D721Med (cell line): ENCODE measurements around the gene MTERF4.

Experiments
- DNase-seq: peaks from one replicate; pipeline ENCODE4 v3.0.0; 2011; ENCODE audit warnings: low spot score; ENCODE audit not compliant: insufficient read length
- FAIRE-seq: peaks from 2 replicates; lab custom pipeline; 2011; peaks lifted over from hg19 to GRCh38; lab: Jason Lieb, UNC
- TF ChIP-seq, protein P1 (sequence below): IDR thresholded peaks from 2 replicates; pipeline ENCODE4 v1.5.1; 2012; ENCODE audit warnings: mild to moderate bottlenecking, control low read depth; ENCODE audit not compliant: insufficient read depth; ENCODE audit errors: missing control alignments

The MTERF4 gene

DNA sequence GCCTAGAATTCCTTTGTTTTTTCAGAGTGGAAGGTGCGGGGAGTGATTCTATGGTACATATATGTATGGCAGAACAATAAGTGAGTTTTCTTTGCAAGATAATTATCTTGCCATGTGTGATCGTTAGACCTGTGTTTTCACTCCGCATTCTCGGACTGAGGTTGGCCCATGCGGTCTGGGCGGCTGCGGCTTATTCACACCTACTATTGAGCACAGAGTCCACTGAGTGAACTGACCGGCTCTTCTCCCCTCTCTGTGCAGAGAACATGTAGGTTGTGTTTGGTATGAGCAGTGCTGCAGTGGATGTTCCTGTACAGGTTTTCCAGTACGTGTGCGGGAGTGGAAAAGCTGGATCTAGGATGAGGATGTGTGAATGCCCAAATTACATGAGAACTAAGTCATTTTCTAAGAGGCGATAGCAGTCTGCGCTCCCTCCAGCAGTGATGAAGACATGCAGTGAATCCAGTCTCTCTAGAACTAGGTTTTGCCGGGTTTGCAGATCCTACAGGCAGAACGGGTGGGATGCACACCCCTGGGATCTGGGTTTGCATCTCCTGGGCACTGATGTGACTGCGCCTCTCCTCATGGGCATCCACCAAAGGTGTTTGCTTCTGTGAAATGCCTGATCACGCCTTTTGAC, 27.1 kb downstream of the MTERF4 start:
- TF ChIP-seq, protein P1, sequence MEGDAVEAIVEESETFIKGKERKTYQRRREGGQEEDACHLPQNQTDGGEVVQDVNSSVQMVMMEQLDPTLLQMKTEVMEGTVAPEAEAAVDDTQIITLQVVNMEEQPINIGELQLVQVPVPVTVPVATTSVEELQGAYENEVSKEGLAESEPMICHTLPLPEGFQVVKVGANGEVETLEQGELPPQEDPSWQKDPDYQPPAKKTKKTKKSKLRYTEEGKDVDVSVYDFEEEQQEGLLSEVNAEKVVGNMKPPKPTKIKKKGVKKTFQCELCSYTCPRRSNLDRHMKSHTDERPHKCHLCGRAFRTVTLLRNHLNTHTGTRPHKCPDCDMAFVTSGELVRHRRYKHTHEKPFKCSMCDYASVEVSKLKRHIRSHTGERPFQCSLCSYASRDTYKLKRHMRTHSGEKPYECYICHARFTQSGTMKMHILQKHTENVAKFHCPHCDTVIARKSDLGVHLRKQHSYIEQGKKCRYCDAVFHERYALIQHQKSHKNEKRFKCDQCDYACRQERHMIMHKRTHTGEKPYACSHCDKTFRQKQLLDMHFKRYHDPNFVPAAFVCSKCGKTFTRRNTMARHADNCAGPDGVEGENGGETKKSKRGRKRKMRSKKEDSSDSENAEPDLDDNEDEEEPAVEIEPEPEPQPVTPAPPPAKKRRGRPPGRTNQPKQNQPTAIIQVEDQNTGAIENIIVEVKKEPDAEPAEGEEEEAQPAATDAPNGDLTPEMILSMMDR = no peak
- FAIRE-seq = no peak
- no peak for DNase-seq

DNA sequence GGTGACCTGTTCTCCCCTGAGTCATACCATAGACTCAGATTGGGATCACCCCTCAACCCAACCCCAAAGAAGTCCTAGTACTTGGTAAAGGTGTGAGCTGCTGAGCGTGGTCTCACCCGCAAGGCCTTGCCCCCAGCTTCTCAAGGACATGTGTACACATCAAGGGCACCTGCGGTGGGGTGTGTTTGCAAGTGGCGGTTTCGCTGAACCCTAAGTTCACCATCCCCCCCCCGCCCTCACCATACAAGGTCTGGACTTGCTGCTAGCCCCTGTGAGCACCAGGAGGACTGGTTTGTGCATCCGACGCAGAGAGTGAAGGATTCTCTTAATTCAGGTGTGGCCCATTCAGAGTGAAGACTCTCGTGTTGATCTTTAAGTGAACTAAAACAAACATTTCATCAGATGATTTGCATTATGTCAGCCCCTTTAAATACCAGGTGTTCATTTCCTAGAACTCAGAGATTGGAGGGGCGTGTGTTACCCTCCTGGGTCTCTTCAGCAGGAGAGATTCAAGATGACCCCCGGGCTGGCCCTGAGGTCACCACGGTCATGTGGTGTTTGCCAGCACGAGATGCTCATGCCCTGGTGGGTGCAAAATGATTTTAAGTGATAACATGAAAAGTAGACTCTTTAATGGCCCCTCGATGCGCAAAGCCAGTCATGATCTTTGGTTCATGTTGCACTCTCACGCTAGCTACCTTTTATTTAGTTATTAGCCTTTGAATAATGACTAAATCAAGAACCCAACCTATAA, 27.8 kb downstream of the MTERF4 start:
- TF ChIP-seq, protein P1 = no peak
- FAIRE-seq (no peak), DNase-seq (no peak)

DNA sequence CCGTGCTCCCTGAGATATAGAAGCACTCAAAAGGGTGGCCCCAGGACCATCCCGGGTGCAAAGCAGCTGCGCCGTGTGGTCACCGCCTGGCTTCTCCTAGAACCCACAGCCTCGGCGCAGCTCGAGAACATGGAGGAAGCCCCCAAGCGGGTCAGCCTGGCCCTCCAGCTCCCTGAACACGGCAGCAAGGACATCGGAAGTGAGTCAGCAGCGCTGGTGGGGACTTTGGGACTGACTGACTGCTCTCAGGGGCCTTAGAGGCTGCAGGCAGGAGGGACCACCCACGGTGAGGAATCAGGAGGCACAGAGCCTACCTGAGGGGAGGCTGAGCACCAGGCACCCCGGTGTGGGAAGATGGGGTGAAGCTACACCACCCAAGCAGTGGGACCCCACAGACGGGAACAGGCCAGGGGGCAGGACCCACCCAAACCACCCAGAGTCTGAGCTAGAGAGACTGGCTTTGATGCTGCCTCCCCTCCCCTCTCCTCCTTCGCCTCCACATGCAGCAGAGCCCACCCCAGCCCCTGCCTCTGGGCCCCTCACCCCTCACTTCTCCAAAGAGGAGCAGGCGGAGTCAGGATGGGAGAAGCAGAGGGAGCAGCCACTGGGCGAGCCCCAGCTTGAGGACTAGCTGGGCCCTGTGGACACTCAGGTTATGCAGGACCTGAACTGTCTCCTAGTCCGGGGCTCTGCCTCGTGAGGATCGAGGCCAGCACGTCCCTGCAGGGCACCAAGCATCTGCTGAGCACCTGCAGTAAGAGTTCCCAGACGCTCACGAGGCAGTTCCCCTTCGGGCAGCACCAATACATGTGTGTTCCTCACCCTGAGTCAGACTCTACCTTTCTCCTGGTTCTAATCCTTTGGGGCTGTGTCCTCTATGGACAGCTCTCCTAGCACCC, 28.7 kb downstream of the MTERF4 start:
- DNase-seq (no peak), FAIRE-seq (no peak)
- TF ChIP-seq, protein P1 = no peak

DNA sequence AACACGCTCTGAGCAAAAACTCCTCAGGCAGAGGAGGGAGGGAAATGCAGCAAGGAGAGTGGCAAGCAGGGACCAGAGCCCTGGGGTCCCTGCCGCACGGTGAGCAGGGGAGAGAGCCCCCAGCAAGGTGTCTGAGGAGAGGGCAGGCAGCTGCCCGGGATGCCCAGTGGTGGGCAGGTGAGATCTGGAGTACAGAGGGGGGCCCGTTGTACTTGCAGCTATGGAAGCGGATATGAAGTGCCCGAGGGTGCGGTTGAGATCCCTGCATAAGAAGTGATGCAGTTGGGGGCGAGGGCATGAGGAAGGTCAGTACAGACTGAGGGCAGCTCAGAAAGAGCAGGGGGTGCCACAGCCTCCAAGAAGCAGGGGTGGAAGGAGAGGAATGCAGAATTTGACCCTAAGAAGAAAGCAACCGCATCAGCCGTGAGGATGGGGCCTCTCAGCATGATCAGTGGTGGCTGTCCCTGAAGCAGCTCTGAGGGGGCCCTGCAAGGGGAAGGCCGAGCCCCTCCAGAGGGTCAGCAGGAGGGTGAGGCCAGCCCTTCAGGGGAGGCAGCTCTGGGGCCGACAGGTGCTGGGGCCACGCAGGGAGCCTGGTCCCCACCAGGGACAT, 29.4 kb downstream of the MTERF4 start:
- TF ChIP-seq, protein P1 = no peak
- DNase-seq = no peak
- FAIRE-seq = no peak

DNA sequence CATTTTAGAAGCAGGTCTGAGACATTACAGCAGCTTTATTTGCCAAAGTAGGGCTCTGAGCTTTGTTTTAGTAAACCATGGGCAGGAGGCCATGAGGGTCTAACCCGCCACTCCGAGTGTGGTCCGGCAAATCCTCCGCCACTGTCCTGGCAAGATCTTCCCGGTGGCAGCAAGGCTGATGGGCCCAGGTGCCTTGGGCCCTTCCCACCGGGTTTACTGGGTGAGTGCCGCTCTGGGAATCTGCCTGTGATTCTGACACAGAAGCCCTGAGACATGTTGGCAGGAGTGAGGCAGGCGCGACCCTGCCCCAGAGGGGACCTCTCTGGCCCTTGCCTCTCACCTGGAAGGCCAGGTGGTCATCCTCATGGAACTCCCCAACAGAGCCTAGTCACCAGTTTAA, 29.9 kb downstream of the MTERF4 start:
- FAIRE-seq (no peak), DNase-seq (no peak)
- TF ChIP-seq, protein P1 = no peak

DNA sequence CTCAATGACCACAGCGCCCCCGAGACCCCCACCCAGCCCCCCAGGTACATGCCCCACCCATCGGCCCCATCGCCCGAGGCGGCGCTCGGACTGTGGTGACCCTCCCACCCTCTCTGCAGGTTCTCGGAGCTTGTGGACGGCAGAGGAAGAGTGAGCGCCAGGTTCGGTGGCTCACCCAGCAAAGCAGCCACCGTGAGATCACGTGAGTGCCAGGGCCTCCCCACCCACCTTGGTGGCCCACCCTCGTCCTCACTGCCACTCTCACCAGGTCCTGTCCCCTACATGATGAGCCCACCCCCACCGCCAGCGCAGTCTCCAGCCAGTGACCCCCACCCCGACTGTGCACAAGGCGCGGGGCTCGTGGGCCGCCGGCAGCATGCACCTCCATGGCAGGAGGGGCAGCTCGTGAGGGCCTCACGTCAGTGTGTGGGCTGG, 30.4 kb downstream of the MTERF4 start:
- DNase-seq (no peak), FAIRE-seq (no peak)

More for the DNA sequence above, 30.4 kb downstream of the MTERF4 start:
- TF ChIP-seq, protein P1 = no peak
